Frontal cortex (tissue), 4 donors: ENCODE data around the gene POLG2. TPM values are rescaled to one million over a fixed set of nuclear protein-coding genes. Genes with fewer than 3 reads are reported as not detected.
"Not testable (repeated sequence)": the region's sequence is repeated elsewhere in the genome, so short reads cannot be mapped to it uniquely, and the experiment has no call there.

ENCODE experiments used
- DNase-seq, 2 donors: peaks; one replicate each; pipeline ENCODE4 v3.0.0; 2012; ENCODE audit warnings: low spot score in 2 of 2
- FAIRE-seq: peaks from 2 replicates; lab custom pipeline; 2012; peaks lifted over from hg19 to GRCh38; lab: Jason Lieb, UNC
- total RNA-seq: library from RNA; depleted of rRNA; stranded (reverse); fragments of >200 nt; gene quantifications from one replicate; pipeline ENCODE4 v1.2.3, GENCODE V29; 2014
- donor health status: control.
- donor health status: control.
- donor health status: control.

POLG2 gene
- total RNA-seq, 1 donor from 2014 or later = 13.5 TPM

DNA sequence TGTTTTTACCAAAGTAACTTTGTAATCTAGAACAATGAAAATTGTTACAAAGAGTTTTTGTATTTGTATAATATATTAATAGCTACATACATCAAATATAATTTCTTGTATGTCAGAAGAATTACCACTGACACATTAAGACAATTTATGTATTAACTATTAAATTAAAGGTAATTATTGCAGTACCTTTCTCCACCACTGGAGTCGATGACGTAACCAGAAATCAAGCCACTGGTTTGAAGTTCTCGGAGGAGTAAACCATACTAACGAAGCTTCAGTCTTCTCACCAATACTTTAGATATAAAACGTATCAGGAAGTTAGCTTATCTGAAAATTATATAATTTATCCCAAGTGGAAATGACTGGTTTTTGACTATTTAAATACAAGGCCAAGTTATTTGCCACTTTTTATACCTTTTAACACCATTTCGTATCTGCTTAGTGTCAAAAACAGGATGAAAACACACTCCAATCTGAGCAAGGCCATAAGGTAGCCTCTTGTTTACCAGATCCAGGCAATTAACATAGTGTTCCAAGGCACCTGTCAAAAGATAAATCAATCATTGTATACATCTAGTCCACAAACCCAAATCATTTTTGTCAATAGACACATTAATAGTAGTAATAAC is 4.3 kb downstream of the POLG2 start:
- FAIRE-seq (no peak), DNase-seq (no peak)

DNA sequence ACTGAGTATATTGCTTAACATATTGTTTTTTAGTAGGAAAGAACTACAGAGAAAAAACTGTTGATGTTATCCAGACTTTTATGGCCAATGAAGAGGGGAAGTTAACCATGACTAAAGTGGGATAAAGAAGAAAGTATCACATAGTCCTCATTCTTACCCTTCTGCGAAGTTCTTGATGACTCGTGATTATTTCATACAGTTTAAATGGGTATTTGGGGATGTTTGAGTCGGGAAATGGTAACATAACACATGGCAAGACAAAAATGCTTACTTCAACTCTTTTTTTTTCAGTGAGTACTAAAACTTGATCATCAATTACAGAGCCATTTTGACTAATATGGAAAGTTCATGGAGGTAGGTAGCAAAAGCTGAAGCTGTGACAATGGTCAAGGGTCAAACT is 4.9 kb downstream of the POLG2 start:
- no peak for FAIRE-seq
- DNase-seq = no peak

DNA sequence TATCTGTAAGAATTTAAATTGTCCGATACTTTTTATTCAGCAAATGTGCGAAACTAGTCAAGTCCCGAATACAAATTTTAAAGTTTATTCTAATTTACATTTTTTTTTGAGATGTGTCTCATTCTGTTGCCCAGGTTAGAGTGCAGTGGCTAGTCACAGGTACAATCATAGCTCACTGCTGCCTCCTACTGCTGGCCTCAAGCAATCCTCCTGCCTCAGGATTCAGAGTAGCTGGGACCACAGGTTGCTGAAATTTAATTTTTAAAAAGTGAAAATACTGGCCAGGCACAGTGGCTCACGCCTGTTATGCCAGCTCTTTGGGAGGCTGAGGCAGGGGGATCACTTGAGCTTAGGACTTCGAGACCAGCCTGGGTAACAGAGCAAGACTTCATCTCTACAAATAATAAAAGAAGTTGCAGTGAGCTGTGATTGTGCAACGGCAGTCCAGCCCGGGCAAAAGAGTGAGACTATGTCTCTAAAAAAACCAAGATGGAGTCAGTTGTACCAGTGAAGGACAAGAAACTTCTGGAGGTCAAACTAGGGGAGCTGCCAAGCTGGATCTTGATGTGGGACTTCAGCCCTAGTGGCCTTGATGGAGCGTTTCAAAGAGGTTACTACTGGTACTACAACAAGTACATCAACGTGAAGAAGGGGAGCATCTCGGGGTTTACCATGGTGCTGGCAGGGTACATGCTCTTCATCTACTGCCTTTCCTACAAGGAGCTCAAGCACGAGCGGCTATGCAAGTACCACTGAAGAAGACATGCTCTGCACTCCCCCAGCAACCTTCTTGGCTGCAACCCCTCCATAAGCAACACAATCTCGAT is 5.6 kb downstream of the POLG2 start:
- FAIRE-seq (no peak), DNase-seq (no peak)

DNA sequence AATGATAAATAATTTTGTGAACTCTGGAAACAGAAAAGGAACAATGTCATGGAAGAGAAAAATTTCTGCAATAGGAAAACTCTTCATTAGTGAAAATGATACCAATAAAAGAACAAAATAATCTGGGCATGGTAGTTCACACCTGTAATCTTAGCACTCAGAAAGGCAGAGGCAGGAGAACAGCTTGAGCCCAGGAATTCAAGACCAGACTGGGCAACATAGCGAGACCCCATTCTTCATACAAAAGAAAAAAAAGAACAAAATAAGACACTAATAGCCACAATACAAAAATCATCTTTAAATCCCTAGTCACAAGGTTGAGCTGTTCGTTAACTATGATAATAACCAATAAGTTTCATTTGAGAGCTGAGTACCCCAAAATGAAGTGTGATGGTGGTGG is 8.6 kb downstream of the POLG2 start:
- DNase-seq (no peak), FAIRE-seq (no peak)

DNA sequence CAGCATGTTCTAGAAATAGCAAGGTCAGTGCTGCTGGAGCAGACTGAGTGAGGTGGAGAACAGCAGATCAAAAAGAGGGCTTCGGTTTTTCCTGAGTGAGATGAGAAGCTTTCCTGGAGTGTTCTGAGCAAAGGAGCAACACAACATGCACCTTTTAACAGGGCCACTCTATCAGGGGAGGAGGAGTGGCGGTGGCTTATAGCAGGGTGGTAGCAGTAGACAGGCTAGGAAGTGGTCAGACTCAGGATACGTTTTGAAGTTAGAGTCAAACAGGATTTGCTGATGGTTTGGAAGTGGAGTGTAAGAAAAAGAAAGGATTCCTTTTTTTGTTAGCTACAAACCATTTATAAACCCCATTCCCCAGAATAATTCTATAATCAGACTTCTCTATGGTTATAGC is 12.5 kb downstream of the POLG2 start:
- DNase-seq (no peak), FAIRE-seq (no peak)

DNA sequence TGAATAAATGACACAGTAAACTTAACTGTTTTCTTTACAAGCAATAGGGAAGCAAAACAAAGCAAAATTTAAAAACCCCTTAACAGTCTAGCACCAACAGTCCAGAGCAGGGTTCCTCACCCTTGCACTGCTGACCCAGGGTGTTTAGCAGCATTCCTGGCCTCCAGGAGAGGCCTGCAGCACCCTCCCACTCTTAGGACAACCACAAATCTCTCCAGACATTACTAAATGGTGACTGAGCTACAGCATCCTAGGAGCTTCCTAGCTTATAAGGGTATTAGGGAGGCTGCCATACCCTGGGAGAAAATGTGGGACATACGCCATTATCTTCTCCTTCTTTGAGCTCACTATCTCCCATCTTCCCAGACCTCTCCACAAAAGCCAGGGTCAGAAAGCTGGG is 15.9 kb downstream of the POLG2 start:
- FAIRE-seq (no peak), DNase-seq (no peak)

DNA sequence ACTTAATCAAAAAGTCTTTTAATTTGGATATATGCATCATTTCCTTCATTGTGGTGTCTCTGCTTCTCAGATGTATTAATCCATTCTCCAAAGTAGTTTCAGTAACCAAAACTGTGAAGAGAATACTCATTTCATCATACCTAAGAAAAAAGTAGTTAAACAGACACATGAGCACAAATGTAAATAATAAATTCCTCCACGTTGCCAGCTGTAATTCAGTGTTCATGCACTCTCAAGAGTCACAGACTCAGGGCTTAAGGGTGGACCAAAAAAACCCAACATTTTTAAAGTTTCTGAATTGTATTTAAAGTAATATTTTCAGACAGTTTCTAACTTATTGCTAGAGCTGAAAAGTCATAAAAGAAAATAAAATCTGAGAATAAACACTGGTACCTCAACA is 19.0 kb downstream of the POLG2 start:
- no peak for FAIRE-seq
- no peak for DNase-seq

DNA sequence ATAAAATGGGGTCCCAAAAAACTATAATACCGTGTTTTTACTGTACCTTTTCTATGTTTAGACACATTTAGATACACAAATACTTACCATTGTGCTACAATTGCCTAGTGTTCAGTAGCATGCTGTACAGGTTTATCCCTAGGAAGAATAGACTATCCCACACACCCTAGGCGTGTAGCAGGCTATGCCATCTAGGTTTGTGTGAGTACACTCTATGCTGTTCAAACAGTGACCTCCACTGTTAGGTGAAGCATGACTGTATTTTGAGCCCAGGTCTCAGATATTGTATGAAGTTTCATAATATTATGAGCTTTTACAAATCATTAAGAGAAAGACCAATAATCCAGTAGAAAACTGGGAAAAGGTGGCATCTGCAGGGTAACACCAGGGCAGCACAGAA is 24.3 kb downstream of the POLG2 start:
- FAIRE-seq = no peak
- DNase-seq = no peak

DNA sequence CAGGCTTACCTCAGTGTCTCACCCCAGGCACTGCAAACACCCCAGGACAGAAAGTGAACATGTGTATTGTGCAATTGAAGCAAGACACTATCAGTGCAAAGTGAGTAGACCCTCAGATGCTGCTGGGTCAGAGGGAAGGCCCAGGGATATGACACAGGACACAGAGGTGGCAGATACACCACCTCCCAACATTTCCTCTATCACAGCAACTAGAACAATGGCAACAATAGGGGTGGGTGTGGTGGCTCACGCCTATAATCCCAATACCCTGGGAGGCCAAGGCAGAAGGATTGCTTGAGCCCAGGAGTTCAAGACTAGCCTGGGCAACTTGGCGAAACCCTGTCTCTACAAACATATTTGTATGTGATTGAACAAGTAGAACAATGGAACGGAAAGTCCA is 25.4 kb downstream of the POLG2 start:
- no peak for FAIRE-seq
- DNase-seq = no peak

DNA sequence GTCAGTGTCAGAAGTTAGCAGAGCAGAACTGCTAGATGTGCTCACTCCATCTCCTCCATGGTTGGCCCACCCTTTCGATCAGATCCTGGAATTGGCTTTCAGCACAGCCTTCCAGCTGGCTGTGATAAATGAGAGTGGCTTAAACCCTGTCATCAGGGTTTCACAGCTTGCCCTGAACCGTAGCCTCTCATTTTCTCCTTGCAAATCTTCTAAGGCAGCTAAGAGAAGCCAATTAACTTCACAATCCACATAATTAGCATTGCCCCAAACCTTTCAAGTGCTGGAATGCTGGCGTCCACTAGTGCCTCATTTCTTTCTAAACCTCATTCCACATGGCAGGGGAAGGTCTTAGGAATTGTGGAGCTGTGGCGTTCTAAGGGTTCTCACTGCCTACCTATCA is 26.2 kb downstream of the POLG2 start:
- no peak for DNase-seq
- FAIRE-seq = no peak

DNA sequence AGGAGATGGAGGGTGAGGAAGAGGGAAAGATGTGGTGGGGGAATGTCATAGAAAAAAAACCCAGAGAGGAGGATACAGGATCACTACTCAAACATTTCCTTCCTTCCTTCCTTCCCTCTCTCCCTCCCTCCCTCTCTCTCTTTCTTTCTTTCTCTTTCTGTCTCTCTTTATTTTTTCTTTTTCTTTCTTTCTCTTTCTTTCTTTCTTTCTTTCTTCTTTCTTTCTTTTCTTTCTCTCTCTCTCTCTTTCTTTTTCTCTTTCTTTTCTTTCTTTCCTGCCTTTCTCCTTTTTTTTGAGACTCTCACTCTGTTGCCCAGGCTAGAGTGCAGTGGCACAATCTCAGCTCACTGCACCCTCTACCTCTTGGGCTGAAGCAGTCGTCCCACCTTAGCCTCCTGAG is 30.0 kb downstream of the POLG2 start:
- not testable (repeated sequence) for FAIRE-seq, DNase-seq

DNA sequence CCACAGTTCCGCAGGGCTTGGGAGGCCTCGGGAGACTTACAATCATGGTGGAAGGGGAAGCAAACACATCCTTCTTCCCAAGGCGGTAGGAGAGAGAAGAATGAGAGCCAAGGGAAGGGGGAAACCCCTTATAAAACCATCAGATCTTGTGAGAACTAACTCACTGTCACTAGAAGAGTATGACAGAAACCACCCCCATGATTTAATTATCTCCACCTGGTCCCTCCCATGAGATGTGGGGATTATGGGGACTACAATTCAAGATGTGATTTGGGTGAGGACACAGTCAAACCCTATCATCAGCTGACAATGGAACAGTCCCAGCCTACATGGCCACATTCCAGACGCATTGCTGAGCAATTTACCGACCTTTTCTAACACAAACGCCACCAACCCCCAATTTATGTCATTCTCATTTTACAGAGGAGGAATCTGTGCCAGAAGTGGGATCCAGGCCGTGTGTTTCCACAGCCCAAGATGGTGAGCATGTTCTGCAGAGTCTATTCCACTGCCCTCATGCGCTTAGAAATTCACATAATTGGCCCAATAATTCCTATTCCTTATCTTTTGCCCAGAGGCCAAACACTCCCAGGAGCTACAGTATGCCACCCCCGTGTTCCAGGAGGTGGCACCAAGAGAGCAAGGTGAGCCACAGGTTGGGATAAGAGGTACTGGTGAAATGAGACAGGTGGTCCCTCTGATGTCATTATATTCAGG is 30.7 kb downstream of the POLG2 start:
- no peak for FAIRE-seq
- no peak for DNase-seq

DNA sequence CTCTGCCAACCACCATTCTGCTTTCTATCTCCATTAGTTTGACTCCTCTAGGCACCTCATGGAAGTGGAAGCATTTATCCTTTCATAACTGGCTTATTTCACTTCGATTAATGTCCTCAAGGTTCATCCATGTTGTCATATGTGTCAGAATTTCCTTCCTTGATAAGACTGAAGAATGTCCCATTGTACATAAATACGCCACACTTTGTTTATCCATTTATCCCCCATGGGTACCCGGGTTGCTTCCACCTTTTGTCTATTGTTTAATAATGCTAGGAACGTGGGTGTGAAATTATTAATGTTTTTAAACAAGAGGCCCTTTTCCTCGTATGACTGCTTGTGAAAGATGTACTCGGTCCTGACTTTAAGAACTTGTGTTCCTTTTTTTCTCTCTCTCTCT is 35.1 kb downstream of the POLG2 start:
- FAIRE-seq = no peak
- DNase-seq = no peak

DNA sequence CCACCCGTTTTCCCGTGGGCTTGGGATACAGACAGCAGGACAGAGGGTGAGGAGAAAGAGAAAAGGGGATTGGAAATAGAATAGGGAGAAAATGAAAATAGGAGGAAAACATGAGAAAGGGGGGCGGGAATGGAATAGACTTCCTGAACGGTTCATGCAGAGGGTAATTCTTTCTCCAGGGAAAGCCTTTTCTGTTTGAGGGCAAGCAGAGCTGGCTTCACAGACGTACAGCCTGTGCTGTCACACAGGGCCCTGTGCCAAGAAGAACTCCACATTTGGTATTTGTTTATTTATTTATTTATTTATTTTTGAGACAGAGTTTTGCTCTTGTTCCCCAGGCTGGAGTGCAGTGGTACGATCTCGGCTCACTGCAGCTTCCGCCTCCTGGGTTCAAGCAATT is 35.9 kb downstream of the POLG2 start:
- no peak for FAIRE-seq
- DNase-seq = no peak

DNA sequence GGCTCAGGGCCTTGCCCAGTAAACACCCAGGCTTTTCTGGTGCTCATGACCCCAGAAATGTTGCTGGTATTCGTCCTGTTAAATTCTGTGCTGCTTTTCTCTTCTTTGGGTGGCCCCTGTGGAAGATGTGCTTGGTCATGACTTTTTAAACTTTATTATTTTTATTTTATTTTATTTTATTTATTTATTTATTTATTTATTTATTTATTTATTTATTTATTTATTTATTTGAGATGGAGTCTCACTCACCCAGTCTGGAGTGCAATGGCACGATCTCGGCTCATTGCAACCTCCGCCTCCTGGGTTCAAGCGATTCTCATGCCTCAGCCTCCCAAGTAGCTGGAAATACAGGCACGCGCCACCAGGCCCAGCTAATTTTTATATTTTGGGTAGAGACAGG is 37.0 kb downstream of the POLG2 start:
- FAIRE-seq, DNase-seq: not testable (repeated sequence)

DNA sequence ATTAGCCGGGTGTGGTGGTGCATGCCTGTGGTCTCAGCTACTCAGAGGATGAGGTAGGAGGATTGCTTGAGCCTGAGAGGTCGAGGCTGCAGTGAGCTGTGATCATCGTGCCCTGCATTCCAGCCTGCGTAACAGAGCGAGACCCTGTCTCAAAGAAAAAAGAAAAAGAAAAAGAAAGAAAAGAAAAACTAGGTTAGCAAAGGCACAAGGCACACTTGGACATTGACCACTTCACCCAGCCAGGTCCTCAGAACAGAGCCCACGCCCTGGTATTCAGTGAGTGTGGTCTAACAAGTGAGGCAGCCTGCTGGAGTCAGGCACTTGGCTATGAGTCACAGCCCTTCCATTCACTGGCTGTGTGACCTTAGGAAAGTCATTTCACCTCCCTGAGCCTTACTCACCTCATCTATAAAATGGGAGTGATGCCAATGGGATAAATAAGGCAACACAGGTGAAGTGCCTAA is 37.5 kb downstream of the POLG2 start:
- FAIRE-seq (no peak), DNase-seq (no peak)

DNA sequence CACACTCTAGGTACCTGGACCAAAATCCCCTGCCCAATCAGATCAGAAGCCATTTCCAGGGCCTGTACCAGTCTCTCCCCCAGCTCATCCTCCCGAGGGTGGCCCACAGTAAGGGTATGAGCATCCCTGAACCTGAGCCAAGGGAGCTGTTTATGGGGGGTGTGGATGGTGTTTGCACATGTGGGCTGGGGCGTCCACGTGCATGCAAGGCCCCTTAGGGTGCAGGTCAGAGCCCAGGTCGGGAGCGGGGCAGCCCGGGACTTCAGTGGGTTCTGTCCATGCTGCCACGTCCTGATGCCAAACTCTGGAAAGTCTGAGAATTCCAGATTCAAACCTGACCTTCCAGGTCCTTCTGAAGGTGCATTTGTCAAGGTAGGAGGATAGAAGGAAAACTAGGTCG is 38.1 kb downstream of the POLG2 start:
- FAIRE-seq (no peak), DNase-seq (no peak)

DNA sequence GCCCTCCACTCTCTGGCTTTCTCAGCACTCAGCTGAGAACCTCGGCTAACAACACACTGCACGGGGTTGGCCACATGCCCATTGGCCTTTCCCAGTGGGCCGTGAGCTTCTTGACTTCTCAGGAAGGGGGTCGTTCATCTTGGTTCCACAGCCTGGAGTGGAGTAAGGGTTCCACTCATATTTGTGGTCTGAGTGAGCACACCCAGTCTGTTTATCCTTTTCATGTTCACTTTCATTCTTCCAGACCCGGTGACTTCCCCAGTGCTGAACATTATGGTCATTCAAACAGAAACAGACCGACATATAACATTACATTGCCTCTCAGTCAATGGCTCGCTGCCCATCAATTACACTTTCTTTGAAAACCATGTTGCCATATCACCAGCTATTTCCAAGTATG is 39.7 kb downstream of the POLG2 start:
- no peak for FAIRE-seq

DNA sequence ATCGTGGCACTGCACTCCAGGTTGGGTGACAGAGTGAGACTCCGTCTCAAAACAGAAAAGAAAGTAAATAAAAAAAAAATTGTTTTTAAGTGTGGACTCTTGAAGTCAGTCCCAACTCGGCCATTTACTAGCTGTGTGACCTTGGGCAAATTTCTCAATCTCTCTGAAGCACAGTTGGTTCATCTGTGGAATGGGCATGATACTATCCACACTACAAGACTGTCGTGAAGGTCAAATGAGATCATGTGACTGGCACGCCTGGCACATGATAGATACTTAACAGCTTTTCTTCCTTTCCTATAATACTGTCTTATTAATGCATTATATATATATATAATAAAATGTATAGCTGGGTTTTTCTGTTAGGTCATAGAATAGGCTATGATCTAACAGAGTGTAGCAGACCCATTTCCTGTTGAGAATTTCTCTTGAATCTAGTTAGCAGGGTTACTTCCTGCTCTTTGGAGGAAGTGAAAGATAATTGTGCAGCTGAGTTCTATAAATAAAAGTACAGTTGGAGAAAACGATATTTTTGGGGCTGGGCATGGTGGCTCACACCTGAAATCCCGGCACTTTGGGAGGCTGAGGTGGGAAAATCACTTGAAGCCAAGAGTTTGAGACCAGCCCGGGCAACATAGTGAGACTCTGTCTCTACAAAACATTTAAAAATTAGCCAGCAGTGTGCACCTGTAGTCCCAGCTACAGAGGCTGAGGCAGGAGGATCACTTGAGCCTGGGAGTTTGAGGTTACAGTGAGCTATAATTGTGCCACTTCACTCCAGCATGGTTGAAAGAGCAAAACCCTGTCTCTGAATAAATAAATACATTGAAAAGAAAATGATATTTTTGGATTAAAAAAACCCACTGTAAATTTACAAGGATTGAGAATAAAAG is 40.6 kb downstream of the POLG2 start:
- DNase-seq (no peak), FAIRE-seq (no peak)

More for the DNA sequence above, 39.7 kb downstream of the POLG2 start:
- DNase-seq = no peak

DNA sequence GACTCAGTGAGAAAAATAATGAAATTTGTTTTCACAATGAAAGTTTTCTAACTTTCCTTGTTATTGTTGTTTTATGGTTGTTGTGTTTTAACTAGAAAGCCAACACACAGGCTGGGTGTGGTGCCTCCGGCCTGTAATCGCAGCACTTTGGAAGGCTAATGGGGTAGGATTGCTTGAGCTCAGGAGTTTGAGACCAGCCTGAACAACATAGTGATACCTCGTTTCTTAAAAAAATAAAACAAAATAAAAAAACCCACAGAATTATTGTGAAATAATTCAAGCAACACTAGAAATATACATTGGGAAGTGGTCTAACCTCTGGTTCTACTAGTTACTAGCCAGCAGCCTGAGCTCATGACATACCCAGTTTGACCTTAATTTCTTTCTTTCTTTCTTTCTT is 47.3 kb downstream of the POLG2 start:
- no peak for FAIRE-seq

More for the DNA sequence above, 47.3 kb downstream of the POLG2 start:
- DNase-seq = no peak
